Endometrial microvascular endothelial cells (primary cell): ENCODE data around the gene TKTL1. TPM values are rescaled to one million over a fixed set of nuclear protein-coding genes. Genes with fewer than 3 reads are reported as not detected.

Source experiments
- in situ Hi-C: cut with HindIII; loops from 2 replicates; pipeline ENCODE4 v1.10.0; 2017; ENCODE audit warnings: low sequenced_read_pairs, low pct_unique_long_range_greater_than_20kb; ENCODE audit errors: inconsistent ontology term
- total RNA-seq: library from RNA; depleted of rRNA; stranded (reverse); fragments of >200 nt; gene quantifications from one replicate; pipeline ENCODE4 v1.2.3, GENCODE V29; 2015; ENCODE audit errors: inconsistent ontology term

Gene TKTL1
- total RNA-seq, 1 donor from 2014 or later, result not detected

- in situ Hi-C loops, result no loop called here
Measured at GRCh38 chrX:154371017-154371788, 75.6 kb downstream of the TKTL1 start.

GRCh38 chrX:154371789-154372300, 76.2 kb downstream of the TKTL1 start:
- in situ Hi-C loops, result no loop called here

- in situ Hi-C loops, result no loop called here
Measured at GRCh38 chrX:154372612-154373022, 77.0 kb downstream of the TKTL1 start.

GRCh38 chrX:154373340-154374306, 78.0 kb downstream of the TKTL1 start:
- in situ Hi-C loops, result no loop called here

- in situ Hi-C loops, result no loop called here
Measured at GRCh38 chrX:154374313-154375155, 78.9 kb downstream of the TKTL1 start, which contains the start of gene FLNA. Gene FLNA, minus strand, starts transcription at chrX:154374634. Its CDS starts 3,389 bp downstream, at chrX:154371245.

- in situ Hi-C loops, result no loop called here
Measured at GRCh38 chrX:154375156-154375504, 79.5 kb downstream of the TKTL1 start.

- in situ Hi-C loops, result no loop called here
Measured at GRCh38 chrX:154376774-154377173, 81.2 kb downstream of the TKTL1 start.

GRCh38 chrX:154378059-154378798, 82.6 kb downstream of the TKTL1 start:
- in situ Hi-C loops, result no loop called here

- in situ Hi-C loops, result no loop called here
Measured at GRCh38 chrX:154378799-154379568, 83.4 kb downstream of the TKTL1 start, which contains the start of gene EMD. Gene EMD, plus strand, starts transcription at chrX:154379295. Its CDS starts 190 bp downstream, at chrX:154379485.

GRCh38 chrX:154379569-154379951, 84.0 kb downstream of the TKTL1 start:
- in situ Hi-C loops, result no loop called here

Other genes with a start within 250 kb of the TKTL1 start
- gene MECP2, start 198.1 kb upstream of the TKTL1 start, total RNA-seq, result 20.5 TPM
- gene OPN1LW, start 151.6 kb upstream of the TKTL1 start, total RNA-seq, result not detected
- not detected for gene OPN1MW, start 113.2 kb upstream of the TKTL1 start, total RNA-seq
- gene OPN1MW2, start 76.0 kb upstream of the TKTL1 start, total RNA-seq, result not detected
- gene OPN1MW3, start 38.2 kb upstream of the TKTL1 start, total RNA-seq, result not detected
- not detected for gene TEX28, start 671 bp upstream of the TKTL1 start, total RNA-seq
- 1,820 TPM for gene FLNA, start 78.8 kb downstream of the TKTL1 start, total RNA-seq
- gene EMD, start 83.5 kb downstream of the TKTL1 start, total RNA-seq, result 67.0 TPM
- gene RPL10, start 102.6 kb downstream of the TKTL1 start, total RNA-seq, result 7,561 TPM
- 138 TPM for gene DNASE1L1, start 113.5 kb downstream of the TKTL1 start, total RNA-seq
- 36.1 TPM for gene TAFAZZIN, start 115.7 kb downstream of the TKTL1 start, total RNA-seq
- 108 TPM for gene ATP6AP1, start 132.9 kb downstream of the TKTL1 start, total RNA-seq
- gene GDI1, start 141.4 kb downstream of the TKTL1 start, total RNA-seq, result 110 TPM
- 34.3 TPM for gene FAM50A, start 148.3 kb downstream of the TKTL1 start, total RNA-seq
- gene PLXNA3, start 162.5 kb downstream of the TKTL1 start, total RNA-seq, result 8.9 TPM
- 30.1 TPM for gene LAGE3, start 183.5 kb downstream of the TKTL1 start, total RNA-seq
- gene UBL4A, start 190.8 kb downstream of the TKTL1 start, total RNA-seq, result 59.1 TPM
- gene SLC10A3, start 194.8 kb downstream of the TKTL1 start, total RNA-seq, result 33.6 TPM
- 44.4 TPM for gene FAM3A, start 220.4 kb downstream of the TKTL1 start, total RNA-seq